SK-N-MC (cell line): ENCODE results near the gene USP10.

Experiments
- EZH2 ChIP-seq: fragments of 200-600 bp; sonication (generic); IDR thresholded peaks from one replicate; pipeline ENCODE4 v1.6.1; 2017; ENCODE audit warnings: antibody characterized with exemption
- FOXP2 ChIP-seq: optimal IDR thresholded peaks from 2 replicates; pipeline ENCODE3; 2011; ENCODE audit warnings: mild to moderate bottlenecking, moderate library complexity; ENCODE audit not compliant: insufficient read depth; ENCODE audit errors: extremely low read length, control extremely low read depth
- POLR2AphosphoS5 ChIP-seq: IDR thresholded peaks from 2 replicates; pipeline ENCODE4 v1.6.1; 2012; ENCODE audit warnings: mild to moderate bottlenecking, low read depth, low read length, borderline replicate concordance

GRCh38 chr16:84675884-84676283, 23.9 kb upstream of the USP10 start:
- no peak for TF ChIP-seq POLR2AphosphoS5
- TF ChIP-seq EZH2: no peak
- no peak for TF ChIP-seq FOXP2
